HL-60 (cell line): ENCODE measurements around the gene SRP9.
"Not testable (repeated sequence)": the region's sequence is repeated elsewhere in the genome, so short reads cannot be mapped to it uniquely, and the experiment has no call there.

Experiments
- GABPA ChIP-seq: IDR thresholded peaks from 2 replicates; pipeline ENCODE4 v1.6.1; 2012; ENCODE audit warnings: low read depth
- POLR2AphosphoS5 ChIP-seq: IDR thresholded peaks from 2 replicates; pipeline ENCODE4 v1.6.1; 2012; ENCODE audit warnings: low read depth
- TF ChIP-seq, protein P1 (sequence below): IDR thresholded peaks from one replicate; pipeline ENCODE4 v1.5.1; 2011; ENCODE audit warnings: low read length, control low read depth, inconsistent platforms; ENCODE audit not compliant: insufficient read depth

DNA sequence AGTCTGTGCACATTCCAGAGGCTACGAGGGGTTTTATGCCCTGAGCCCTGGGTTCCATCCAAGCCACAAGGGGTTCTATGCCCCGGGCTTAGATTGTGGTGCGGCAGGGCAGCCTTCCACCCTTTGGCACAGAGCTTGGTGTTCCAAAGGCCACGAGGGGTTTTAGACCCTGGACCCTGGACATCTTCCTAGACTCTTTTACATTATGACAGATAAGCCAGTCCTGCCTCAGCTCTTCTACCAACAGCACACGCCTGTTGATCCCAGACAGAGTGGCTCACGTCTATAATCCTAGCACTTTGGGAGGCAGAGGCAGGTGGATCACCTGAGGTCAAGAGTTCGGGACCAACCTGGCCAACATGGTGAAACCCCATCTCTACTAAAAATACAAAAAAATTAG, 23.5 kb downstream of the SRP9 start:
- TF ChIP-seq, protein P1, sequence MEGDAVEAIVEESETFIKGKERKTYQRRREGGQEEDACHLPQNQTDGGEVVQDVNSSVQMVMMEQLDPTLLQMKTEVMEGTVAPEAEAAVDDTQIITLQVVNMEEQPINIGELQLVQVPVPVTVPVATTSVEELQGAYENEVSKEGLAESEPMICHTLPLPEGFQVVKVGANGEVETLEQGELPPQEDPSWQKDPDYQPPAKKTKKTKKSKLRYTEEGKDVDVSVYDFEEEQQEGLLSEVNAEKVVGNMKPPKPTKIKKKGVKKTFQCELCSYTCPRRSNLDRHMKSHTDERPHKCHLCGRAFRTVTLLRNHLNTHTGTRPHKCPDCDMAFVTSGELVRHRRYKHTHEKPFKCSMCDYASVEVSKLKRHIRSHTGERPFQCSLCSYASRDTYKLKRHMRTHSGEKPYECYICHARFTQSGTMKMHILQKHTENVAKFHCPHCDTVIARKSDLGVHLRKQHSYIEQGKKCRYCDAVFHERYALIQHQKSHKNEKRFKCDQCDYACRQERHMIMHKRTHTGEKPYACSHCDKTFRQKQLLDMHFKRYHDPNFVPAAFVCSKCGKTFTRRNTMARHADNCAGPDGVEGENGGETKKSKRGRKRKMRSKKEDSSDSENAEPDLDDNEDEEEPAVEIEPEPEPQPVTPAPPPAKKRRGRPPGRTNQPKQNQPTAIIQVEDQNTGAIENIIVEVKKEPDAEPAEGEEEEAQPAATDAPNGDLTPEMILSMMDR, result not testable (repeated sequence)
- not testable (repeated sequence) for TF ChIP-seq GABPA, POLR2AphosphoS5
